Measurements from ENCODE around the gene ZBTB8B.

GRCh38 chr1:32480761-32481160 is 15.9 kb downstream of the ZBTB8B start:
- TF ChIP-seq CTCF (conservative IDR thresholded peaks at IDR 0.05; ENCODE audit: low read depth, low read length) (no peak), EZH2 (IDR thresholded peaks at IDR 0.05; ENCODE audit: low read length, unreplicated experiment) (no peak), EZH2phosphoT487 (IDR thresholded peaks at IDR 0.05; ENCODE audit: borderline replicate concordance, low read length) (no peak)
